GM19035 (cell line): ENCODE data around the gene PLA2R1.

Experiments used
- ATAC-seq: cut with Tn5 transposase; IDR thresholded peaks from one replicate; pipeline ENCODE4 v1.9.1; 2021; ENCODE audit not compliant: unreplicated experiment

Gene PLA2R1

GRCh38 chr2:159897720-159898119 lies 164.7 kb downstream of the PLA2R1 start:
- ATAC-seq: no peak

- no peak for ATAC-seq
Observed at GRCh38 chr2:159897081-159897480, 165.3 kb downstream of the PLA2R1 start.

GRCh38 chr2:159895258-159896065 lies 167.0 kb downstream of the PLA2R1 start:
- ATAC-seq: peak; percentile 61

GRCh38 chr2:159894145-159894838 lies 168.1 kb downstream of the PLA2R1 start:
- no peak for ATAC-seq

GRCh38 chr2:159892990-159893810 lies 169.2 kb downstream of the PLA2R1 start:
- ATAC-seq: no peak

GRCh38 chr2:159891917-159892730 lies 170.3 kb downstream of the PLA2R1 start:
- no peak for ATAC-seq

- no peak for ATAC-seq
Observed at GRCh38 chr2:159891267-159891588, 171.2 kb downstream of the PLA2R1 start.

- ATAC-seq: peak; percentile 36
Observed at GRCh38 chr2:159890551-159891266, 171.7 kb downstream of the PLA2R1 start.

GRCh38 chr2:159882130-159882745 lies 180.2 kb downstream of the PLA2R1 start:
- no peak for ATAC-seq
